Measurements from ENCODE around the gene DDAH1.
A peak's percentile ranks its signal among the peaks of the same experiment; 100 is the strongest.
"Not testable (repeated sequence)": the region's sequence is repeated elsewhere in the genome, so short reads cannot be mapped to it uniquely, and the experiment has no call there.

Gene DDAH1

GRCh38 chr1:85465099-85465785 is at the start of gene DDAH1:
TSS of gene DDAH1 (minus strand) at chr1:85465159. CDS start at chr1:85465045, 114 bp downstream.
- Histone ChIP-seq H3K4me3 (ENCODE audit: low read length) (peak within 1 kb of the TSS; percentile 89), H3K9ac (ENCODE audit: low read length) (peak within 1 kb of the TSS; percentile 43), H3K27ac (ENCODE audit: low read depth, low read length) (peak within 1 kb of the TSS; percentile 56), H3K4me1 (ENCODE audit: control insufficient read depth, insufficient read depth, low read length) (peaks cover 8% of the 10 kb centered on the region), H3K36me3 (ENCODE audit: control insufficient read depth, insufficient read depth, low read length) (no peaks in the 10 kb centered on the region), H3K27me3 (ENCODE audit: control insufficient read depth, insufficient read depth, low read length) (no peaks in the 10 kb centered on the region)

DNA sequence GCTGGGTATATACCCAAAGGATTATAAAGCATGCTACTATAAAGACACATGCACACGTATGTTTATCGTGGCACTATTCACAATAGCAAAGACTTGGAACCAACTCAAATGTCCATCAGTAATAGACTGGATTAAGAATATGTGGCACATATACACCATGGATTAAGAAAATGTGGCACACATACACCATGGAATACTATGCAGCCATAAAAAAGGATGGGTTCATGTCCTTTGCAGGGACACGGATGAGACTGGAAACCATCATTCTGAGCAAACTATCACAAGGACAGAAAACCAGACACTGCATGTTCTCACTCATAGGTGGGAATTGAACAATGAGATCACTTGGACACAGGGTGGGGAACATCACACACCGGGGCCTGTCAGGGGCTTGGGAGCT is 49.0 kb upstream of the DDAH1 start:
- H3K36me3 ChIP-seq (ENCODE audit: control insufficient read depth, insufficient read depth, low read length); H3K4me1 ChIP-seq (ENCODE audit: control insufficient read depth, insufficient read depth, low read length); H3K9ac ChIP-seq (ENCODE audit: low read length); H3K27ac ChIP-seq (ENCODE audit: low read depth, low read length); H3K27me3 ChIP-seq (ENCODE audit: control insufficient read depth, insufficient read depth, low read length); H3K4me3 ChIP-seq (ENCODE audit: low read length): not testable (repeated sequence)

GRCh38 chr1:85504417-85504816 is 39.5 kb upstream of the DDAH1 start:
- Histone ChIP-seq H3K27ac (ENCODE audit: low read depth, low read length) (no peak overlapping the region), H3K9ac (ENCODE audit: low read length) (no peak overlapping the region), H3K36me3 (ENCODE audit: control insufficient read depth, insufficient read depth, low read length) (no peaks in the 10 kb centered on the region), H3K27me3 (ENCODE audit: control insufficient read depth, insufficient read depth, low read length) (no peaks in the 10 kb centered on the region), H3K4me3 (ENCODE audit: low read length) (no peak overlapping the region), H3K4me1 (ENCODE audit: control insufficient read depth, insufficient read depth, low read length) (peaks cover 4% of the 10 kb centered on the region)

- Histone ChIP-seq H3K27ac (ENCODE audit: low read depth, low read length) (no peak overlapping the region), H3K27me3 (ENCODE audit: control insufficient read depth, insufficient read depth, low read length) (no peaks in the 10 kb centered on the region), H3K9ac (ENCODE audit: low read length) (no peak overlapping the region), H3K36me3 (ENCODE audit: control insufficient read depth, insufficient read depth, low read length) (no peaks in the 10 kb centered on the region), H3K4me1 (ENCODE audit: control insufficient read depth, insufficient read depth, low read length) (peaks cover 4% of the 10 kb centered on the region), H3K4me3 (ENCODE audit: low read length) (no peak overlapping the region)
Measured at GRCh38 chr1:85502625-85503083, 37.7 kb upstream of the DDAH1 start.

DNA sequence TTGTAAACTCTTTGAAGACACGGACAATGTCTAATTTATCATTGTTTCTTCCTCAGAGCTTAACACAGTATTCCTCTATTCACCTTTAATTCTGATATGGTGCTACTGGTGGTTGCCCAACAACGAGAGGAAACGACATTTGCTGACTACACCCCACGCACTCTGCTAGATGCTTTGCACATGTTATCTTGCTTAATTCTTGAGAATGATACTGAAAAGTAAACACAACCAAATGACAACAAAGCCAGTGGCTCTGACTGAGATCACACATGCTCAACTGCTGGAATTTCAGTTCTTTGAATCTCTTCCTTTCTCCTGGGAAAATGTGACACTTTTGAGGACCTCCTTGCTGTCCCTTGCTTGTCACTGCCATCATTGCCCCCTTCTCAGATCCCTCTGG is 37.2 kb upstream of the DDAH1 start:
- Histone ChIP-seq H3K4me3 (ENCODE audit: low read length) (no peak overlapping the region), H3K27ac (ENCODE audit: low read depth, low read length) (no peak overlapping the region), H3K27me3 (ENCODE audit: control insufficient read depth, insufficient read depth, low read length) (no peaks in the 10 kb centered on the region), H3K9ac (ENCODE audit: low read length) (no peak overlapping the region), H3K4me1 (ENCODE audit: control insufficient read depth, insufficient read depth, low read length) (peaks cover 4% of the 10 kb centered on the region), H3K36me3 (ENCODE audit: control insufficient read depth, insufficient read depth, low read length) (no peaks in the 10 kb centered on the region)

DNA sequence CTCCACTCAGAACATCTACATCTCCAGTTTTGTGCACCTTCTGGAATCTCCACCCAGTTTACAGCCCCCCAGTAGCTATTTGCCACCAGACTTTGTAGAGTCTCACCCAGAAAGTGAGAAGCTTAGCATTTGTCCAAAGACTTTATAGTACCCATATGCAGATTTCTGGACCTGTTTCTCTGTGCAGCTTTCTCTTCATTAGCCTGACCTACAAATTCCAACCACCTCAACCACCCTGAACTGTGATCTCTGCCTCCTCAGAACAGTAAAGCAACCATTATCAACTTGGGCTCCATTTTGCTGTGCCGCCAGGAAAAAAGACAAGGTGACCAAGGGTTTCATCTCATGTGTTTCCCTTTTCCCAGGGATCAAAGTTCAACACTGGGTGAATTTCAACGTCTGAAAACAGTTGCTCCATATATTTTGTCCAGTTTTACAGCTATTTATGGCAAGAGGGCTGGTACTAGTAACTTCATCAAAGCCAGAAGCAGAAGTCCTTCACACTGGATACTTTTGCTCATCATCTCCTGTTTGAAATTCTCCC is 36.5 kb upstream of the DDAH1 start:
- Histone ChIP-seq H3K4me1 (ENCODE audit: control insufficient read depth, insufficient read depth, low read length) (peaks cover 4% of the 10 kb centered on the region), H3K9ac (ENCODE audit: low read length) (no peak overlapping the region), H3K27me3 (ENCODE audit: control insufficient read depth, insufficient read depth, low read length) (no peaks in the 10 kb centered on the region), H3K27ac (ENCODE audit: low read depth, low read length) (no peak overlapping the region), H3K36me3 (ENCODE audit: control insufficient read depth, insufficient read depth, low read length) (no peaks in the 10 kb centered on the region), H3K4me3 (ENCODE audit: low read length) (no peak overlapping the region)

GRCh38 chr1:85496941-85497582 is 32.1 kb upstream of the DDAH1 start:
- Histone ChIP-seq H3K36me3 (ENCODE audit: control insufficient read depth, insufficient read depth, low read length) (no peaks in the 10 kb centered on the region), H3K4me3 (ENCODE audit: low read length) (no peak overlapping the region), H3K9ac (ENCODE audit: low read length) (no peak overlapping the region), H3K27ac (ENCODE audit: low read depth, low read length) (no peak overlapping the region), H3K27me3 (ENCODE audit: control insufficient read depth, insufficient read depth, low read length) (no peaks in the 10 kb centered on the region), H3K4me1 (ENCODE audit: control insufficient read depth, insufficient read depth, low read length) (peaks cover 3% of the 10 kb centered on the region)

DNA sequence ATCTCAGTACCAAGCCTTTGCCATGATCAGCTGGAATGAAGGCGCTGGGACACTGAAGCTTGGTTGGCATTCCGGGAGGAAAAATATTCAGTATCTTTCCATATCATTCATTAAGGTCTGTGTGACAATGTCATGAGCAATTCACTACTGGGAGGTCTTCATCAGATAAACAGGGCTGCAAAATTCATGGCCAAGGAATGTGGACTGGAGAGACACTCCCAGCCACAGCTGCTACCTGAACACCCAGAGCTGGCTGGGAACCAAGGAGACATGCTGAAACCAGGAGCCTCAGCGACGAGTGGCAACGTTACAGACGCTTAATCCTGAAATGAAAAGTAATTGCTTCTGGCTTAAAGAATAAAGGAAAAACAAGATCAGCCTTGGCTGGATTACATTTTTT is 30.6 kb upstream of the DDAH1 start:
- H3K27ac ChIP-seq (ENCODE audit: low read depth, low read length), result no peak overlapping the region
- H3K4me3 ChIP-seq (ENCODE audit: low read length), result no peak overlapping the region
- H3K27me3 ChIP-seq (ENCODE audit: control insufficient read depth, insufficient read depth, low read length), result no peaks in the 10 kb centered on the region
- peaks cover 3% of the 10 kb centered on the region for H3K4me1 ChIP-seq (ENCODE audit: control insufficient read depth, insufficient read depth, low read length)
- H3K9ac ChIP-seq (ENCODE audit: low read length), result no peak overlapping the region
- no peaks in the 10 kb centered on the region for H3K36me3 ChIP-seq (ENCODE audit: control insufficient read depth, insufficient read depth, low read length)

- Histone ChIP-seq H3K27ac (ENCODE audit: low read depth, low read length) (no peak overlapping the region), H3K4me1 (ENCODE audit: control insufficient read depth, insufficient read depth, low read length) (peaks cover 3% of the 10 kb centered on the region), H3K9ac (ENCODE audit: low read length) (no peak overlapping the region), H3K4me3 (ENCODE audit: low read length) (no peak overlapping the region), H3K27me3 (ENCODE audit: control insufficient read depth, insufficient read depth, low read length) (no peaks in the 10 kb centered on the region), H3K36me3 (ENCODE audit: control insufficient read depth, insufficient read depth, low read length) (no peaks in the 10 kb centered on the region)
Measured at GRCh38 chr1:85494904-85495266, 29.9 kb upstream of the DDAH1 start.

DNA sequence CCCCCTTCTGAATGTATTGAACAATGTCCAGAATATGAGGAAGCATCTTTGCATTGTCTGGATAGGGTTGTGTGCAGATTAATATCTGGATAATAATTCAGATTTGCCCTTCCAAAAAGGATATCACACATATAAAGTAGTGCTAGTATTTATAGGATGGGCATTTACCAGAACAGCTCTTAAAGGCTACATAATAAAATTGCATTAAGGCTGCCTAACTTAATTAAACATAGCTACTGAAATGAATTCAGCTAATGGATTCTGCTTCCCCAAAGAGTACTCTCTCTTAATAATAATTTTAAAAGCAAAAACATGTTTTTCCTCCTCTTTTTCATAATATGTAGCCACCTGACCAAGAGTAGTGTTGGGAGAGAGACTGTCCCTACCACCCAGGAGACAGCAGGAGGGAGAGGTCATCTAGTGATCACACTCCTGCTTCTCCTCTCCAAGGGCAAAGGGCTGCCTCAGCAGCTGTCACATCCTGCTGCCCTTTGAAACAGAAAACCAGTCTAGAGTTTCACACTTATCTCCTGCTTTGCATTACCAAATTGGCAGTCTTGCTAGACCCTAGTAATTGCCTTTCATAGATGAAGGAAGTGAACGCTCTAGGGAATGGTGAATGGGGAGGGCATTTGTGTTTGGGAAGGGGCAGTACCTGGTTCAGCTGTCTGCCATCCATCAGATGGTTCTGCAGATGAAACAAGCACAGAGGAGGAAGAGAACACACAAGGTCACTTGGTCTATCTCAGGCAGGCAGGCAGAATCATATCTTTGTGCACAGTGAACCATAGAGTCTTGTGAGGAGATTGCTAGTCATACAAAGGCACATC is 29.3 kb upstream of the DDAH1 start:
- Histone ChIP-seq H3K4me1 (ENCODE audit: control insufficient read depth, insufficient read depth, low read length) (peaks cover 3% of the 10 kb centered on the region), H3K27ac (ENCODE audit: low read depth, low read length) (no peak overlapping the region), H3K27me3 (ENCODE audit: control insufficient read depth, insufficient read depth, low read length) (no peaks in the 10 kb centered on the region), H3K36me3 (ENCODE audit: control insufficient read depth, insufficient read depth, low read length) (no peaks in the 10 kb centered on the region), H3K4me3 (ENCODE audit: low read length) (no peak overlapping the region), H3K9ac (ENCODE audit: low read length) (no peak overlapping the region)

DNA sequence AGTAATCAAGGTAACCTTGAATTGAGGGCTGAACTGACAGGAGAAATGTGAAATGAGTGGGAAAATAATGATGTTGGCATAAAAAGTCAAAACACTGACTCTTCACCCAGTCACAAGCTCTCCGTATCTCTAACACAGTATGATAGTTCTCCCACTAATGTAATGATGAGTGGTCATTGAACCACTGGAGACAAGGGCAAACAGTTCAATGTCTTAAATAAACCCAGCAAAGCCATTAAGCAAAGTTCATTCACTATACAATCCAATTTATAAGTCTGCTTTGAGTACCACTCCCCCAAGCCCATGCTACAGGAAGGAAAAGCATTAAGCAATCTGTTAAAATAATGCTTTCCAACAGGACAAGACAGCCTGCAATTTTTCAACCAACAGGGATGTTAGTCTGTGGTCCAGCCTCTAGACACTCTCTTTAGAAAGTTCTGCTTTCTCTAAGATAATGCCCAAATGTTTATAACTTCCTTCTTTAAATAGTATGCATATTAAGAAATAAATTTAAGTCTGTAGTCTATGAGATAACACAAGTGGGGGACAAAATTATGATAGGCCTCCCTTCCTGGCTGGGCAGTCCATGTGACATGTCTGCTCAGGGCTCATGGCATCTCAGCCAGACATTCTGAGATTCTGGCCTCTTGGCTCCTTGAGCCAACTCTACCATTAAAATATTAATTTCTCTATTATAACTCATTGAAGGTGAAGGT is 25.5 kb upstream of the DDAH1 start:
- Histone ChIP-seq H3K4me1 (ENCODE audit: control insufficient read depth, insufficient read depth, low read length) (no peaks in the 10 kb centered on the region), H3K27me3 (ENCODE audit: control insufficient read depth, insufficient read depth, low read length) (no peaks in the 10 kb centered on the region), H3K4me3 (ENCODE audit: low read length) (no peak overlapping the region), H3K27ac (ENCODE audit: low read depth, low read length) (no peak overlapping the region), H3K9ac (ENCODE audit: low read length) (no peak overlapping the region), H3K36me3 (ENCODE audit: control insufficient read depth, insufficient read depth, low read length) (no peaks in the 10 kb centered on the region)

DNA sequence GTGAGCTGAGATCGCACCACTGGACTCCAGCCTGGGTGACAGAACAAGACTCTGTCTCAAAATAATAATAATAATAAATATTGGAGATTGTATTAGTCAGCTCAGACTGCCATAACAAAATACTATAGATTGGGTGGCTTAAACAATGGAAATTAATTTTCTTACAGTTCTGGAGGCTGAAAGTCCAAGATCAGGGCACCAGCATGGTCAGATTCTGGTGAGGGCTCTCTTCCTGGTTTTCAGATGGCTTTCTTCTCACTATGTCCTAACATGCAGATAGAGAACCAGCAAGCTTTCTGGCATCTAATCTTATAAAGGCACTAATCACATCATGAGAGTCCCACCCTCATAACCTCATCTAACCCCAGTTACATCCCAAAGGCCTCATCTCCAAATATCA is 23.2 kb upstream of the DDAH1 start:
- Histone ChIP-seq H3K36me3 (ENCODE audit: control insufficient read depth, insufficient read depth, low read length) (no peaks in the 10 kb centered on the region), H3K4me3 (ENCODE audit: low read length) (no peak overlapping the region), H3K27ac (ENCODE audit: low read depth, low read length) (no peak overlapping the region), H3K27me3 (ENCODE audit: control insufficient read depth, insufficient read depth, low read length) (no peaks in the 10 kb centered on the region), H3K9ac (ENCODE audit: low read length) (no peak overlapping the region), H3K4me1 (ENCODE audit: control insufficient read depth, insufficient read depth, low read length) (no peaks in the 10 kb centered on the region)

Measured in rectal smooth muscle tissue (tissue), 1 donor.